Lung (tissue), 12 donors: ENCODE measurements around the gene FOXO6. TPM values are rescaled to one million over a fixed set of nuclear protein-coding genes. Genes with fewer than 3 reads are reported as not detected.

Experiments
- ATAC-seq: fragments of 200-7000 bp; cut with Tn5 transposase; one replicate; pipeline ENCODE4 v1.9.1; 2020; ENCODE audit warnings: moderate number of reproducible peaks; ENCODE audit not compliant: insufficient read depth, low FRiP score
- DNase-seq, 3 donors: peaks; one replicate each; pipeline ENCODE4 v3.0.0-alpha.2; 2013 to 2017
- H3K27ac ChIP-seq, 2 donors: one replicate each; pipeline ENCODE4 v1.5.1; 2013; ENCODE audit warnings: mild to moderate bottlenecking in 2 of 2, moderate library complexity in 2 of 2, control low read depth in 1 of 2, inconsistent platforms in 1 of 2, low read depth in 1 of 2, low read length in 1 of 2
- H3K27me3 ChIP-seq, 3 donors: one replicate each; pipeline ENCODE4 v1.5.1; 2013; ENCODE audit warnings: low read length in 2 of 3; ENCODE audit not compliant: control insufficient read depth in 3 of 3, insufficient read depth in 3 of 3
- H3K36me3 ChIP-seq, 4 donors: one replicate each; pipeline ENCODE4 v1.5.1; 2013; ENCODE audit warnings: low read length in 4 of 4, mild to moderate bottlenecking in 1 of 4, moderate library complexity in 1 of 4; ENCODE audit not compliant: control insufficient read depth in 4 of 4, insufficient read depth in 4 of 4
- H3K4me1 ChIP-seq, 5 donors: one replicate each; pipeline ENCODE4 v1.5.1; 2013; ENCODE audit warnings: low read length in 5 of 5, mild to moderate bottlenecking in 2 of 5, moderate library complexity in 1 of 5; ENCODE audit not compliant: control insufficient read depth in 5 of 5, insufficient read depth in 5 of 5
- H3K4me3 ChIP-seq: one replicate; pipeline ENCODE4 v1.5.1; 2013; ENCODE audit warnings: mild to moderate bottlenecking, control low read depth, moderate library complexity
- H3K9ac ChIP-seq, 2 donors: one replicate each; pipeline ENCODE4 v1.5.1; 2013; ENCODE audit warnings: low read length in 2 of 2, control low read depth in 1 of 2; ENCODE audit not compliant: insufficient read depth in 1 of 2
- H3K9me3 ChIP-seq, 4 donors: one replicate each; pipeline ENCODE4 v1.5.1; 2013; ENCODE audit warnings: low read length in 3 of 4, mild to moderate bottlenecking in 1 of 4, moderate library complexity in 1 of 4; ENCODE audit not compliant: control insufficient read depth in 4 of 4, insufficient read depth in 3 of 4
- WGBS, 2 donors: extraction: QIAGEN DNeasy Blood & Tissue Kit; methylation state at CpG; one replicate each; pipeline ENCODE4 v1.1.7; 2013; 5-methylcytosine and 5-hydroxymethylcytosine counted together
- polyA plus RNA-seq, 2 donors: library from polyadenylated mRNA; stranded (reverse); fragments of 200-250 nt; gene quantifications; one replicate each; pipeline ENCODE4 v1.2.1, GENCODE V29; 2013
- total RNA-seq, 2 donors: library from RNA; depleted of rRNA in 1 of 2; stranded (reverse); fragments of >200 nt in 1 of 2; gene quantifications; one replicate each; pipeline ENCODE4 v1.2.1, GENCODE V29; 2014 to 2021
- TF ChIP-seq, protein P1 (sequence below): IDR thresholded peaks from 2 replicates; pipeline ENCODE4 v1.5.1; 2012; ENCODE audit warnings: mild to moderate bottlenecking; ENCODE audit errors: control extremely low read depth, extremely low read depth
- donor health status: control.
- donor health status: control.
- donor health status: Bipolar disorder and iron deficiency.
- donor health status: healthy.
- donor health status: DM: yes; HTN: yes; CAD: no.

The FOXO6 gene
- total and polyA plus RNA-seq, 4 donors, result 0.22 to 2.9 (median 0.86) TPM

DNA sequence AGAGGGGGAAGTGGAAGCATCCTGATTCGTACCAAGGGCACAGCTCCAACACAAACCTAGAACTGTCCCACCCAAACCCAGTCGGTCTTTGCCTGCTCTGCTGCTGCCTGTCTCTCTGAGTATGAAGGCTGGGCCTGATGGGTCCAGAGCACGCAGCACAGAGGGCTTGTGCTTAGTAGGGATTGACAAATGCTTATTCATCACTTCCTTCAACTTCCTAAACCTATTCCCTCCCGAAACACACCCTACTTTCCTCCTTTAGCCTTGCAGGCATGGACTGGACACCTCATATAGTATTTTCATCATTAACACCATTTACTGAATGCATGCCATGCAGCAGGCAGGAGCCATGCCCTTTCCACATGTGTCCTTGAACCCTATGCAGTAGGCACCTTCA lies 31.3 kb downstream of the FOXO6 start:
- DNase-seq (no peak), ATAC-seq (no peak)
- H3K4me3 ChIP-seq, result no peak overlapping the region
- TF ChIP-seq, protein P1, sequence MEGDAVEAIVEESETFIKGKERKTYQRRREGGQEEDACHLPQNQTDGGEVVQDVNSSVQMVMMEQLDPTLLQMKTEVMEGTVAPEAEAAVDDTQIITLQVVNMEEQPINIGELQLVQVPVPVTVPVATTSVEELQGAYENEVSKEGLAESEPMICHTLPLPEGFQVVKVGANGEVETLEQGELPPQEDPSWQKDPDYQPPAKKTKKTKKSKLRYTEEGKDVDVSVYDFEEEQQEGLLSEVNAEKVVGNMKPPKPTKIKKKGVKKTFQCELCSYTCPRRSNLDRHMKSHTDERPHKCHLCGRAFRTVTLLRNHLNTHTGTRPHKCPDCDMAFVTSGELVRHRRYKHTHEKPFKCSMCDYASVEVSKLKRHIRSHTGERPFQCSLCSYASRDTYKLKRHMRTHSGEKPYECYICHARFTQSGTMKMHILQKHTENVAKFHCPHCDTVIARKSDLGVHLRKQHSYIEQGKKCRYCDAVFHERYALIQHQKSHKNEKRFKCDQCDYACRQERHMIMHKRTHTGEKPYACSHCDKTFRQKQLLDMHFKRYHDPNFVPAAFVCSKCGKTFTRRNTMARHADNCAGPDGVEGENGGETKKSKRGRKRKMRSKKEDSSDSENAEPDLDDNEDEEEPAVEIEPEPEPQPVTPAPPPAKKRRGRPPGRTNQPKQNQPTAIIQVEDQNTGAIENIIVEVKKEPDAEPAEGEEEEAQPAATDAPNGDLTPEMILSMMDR, result no peak
- H3K27ac ChIP-seq, result no peak overlapping the region
- WGBS, 2 donors, result 88 to 94% methylated on average over 4 of the region's 4 CpGs
- no peaks in the 10 kb centered on the region for H3K36me3 ChIP-seq
- peaks cover 0 to 3% (median 0%) of the 10 kb centered on the region in 3 donors for H3K27me3 ChIP-seq
- no peaks in the 10 kb centered on the region for H3K9me3 ChIP-seq
- H3K4me1 ChIP-seq, result peaks cover under 1 to 35% (median 11%) of the 10 kb centered on the region in 5 donors
- H3K9ac ChIP-seq, result no peak overlapping the region

DNA sequence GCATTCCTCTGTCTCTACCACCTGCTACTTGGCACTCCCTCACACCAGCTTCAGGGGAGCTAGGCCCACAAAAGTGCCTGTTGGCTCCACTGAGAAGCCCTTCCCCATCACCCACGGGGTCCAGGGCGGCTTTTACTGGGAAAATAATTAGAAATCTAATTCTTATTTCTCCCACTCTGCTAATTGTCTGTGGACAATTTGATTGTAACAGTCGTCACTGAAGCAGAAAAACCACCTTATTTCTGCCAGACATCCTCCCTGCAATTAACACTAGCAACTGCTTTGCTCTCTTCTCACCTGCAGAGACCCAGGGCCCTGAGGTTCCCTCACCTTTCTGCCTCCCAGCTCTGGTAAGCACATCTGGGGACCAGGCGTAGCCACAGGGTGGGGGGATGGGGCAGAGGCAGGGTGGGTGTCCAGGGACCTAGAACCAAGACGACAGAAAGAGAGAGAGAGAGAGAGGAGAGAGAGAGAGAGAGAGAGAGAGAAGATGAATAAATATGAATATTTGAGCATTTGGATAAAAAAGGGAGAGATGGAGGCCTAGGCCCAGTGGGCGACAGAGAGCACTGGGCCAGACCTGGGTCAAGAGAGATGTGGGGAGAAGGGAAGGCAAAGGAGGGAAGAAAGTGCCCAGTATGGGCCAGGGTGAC lies 32.6 kb downstream of the FOXO6 start:
- TF ChIP-seq, protein P1, result no peak
- no peak for ATAC-seq
- no peaks in the 10 kb centered on the region for H3K36me3 ChIP-seq
- no peak overlapping the region for H3K4me3 ChIP-seq
- peaks cover 0 to 3% (median 0%) of the 10 kb centered on the region in 3 donors for H3K27me3 ChIP-seq
- no peaks in the 10 kb centered on the region for H3K9me3 ChIP-seq
- peaks cover 0 to 32% (median 6%) of the 10 kb centered on the region in 5 donors for H3K4me1 ChIP-seq
- no peak overlapping the region for H3K9ac ChIP-seq
- 77 to 87% methylated on average over 6 of the region's 6 CpGs for WGBS, 2 donors
- no peak for DNase-seq
- H3K27ac ChIP-seq, result no peak overlapping the region

DNA sequence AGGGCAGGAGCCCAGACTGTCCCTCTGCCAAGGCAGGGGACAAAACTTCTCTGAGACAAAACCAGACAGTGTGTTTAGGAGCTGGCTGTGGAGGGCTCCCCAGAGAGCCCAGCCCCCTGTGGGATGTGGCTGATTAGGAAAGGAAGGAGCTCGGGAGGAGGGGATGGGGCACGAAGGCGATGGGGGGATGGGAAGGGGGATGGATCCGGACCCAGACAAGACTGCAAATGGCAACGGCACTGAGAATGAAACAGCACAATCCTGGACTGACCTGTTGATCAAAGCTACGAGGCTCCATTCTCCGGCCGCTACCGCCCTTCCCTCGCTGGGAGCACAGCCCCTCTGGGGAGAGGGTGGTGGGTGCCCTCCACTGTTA lies 33.1 kb downstream of the FOXO6 start:
- H3K27ac ChIP-seq, result no peak overlapping the region
- DNase-seq, result no peak
- no peak for ATAC-seq
- no peaks in the 10 kb centered on the region for H3K9me3 ChIP-seq
- peaks cover 0 to 3% (median 0%) of the 10 kb centered on the region in 3 donors for H3K27me3 ChIP-seq
- TF ChIP-seq, protein P1, result no peak
- no peak overlapping the region for H3K4me3 ChIP-seq
- WGBS, 2 donors, result 73 to 83% methylated on average over 10 of the region's 10 CpGs
- H3K9ac ChIP-seq, result no peak overlapping the region
- no peaks in the 10 kb centered on the region for H3K36me3 ChIP-seq
- peaks cover 0 to 36% (median 6%) of the 10 kb centered on the region in 5 donors for H3K4me1 ChIP-seq
